Type B pancreatic cell (in vitro differentiated cells): ENCODE measurements around the gene NUP98. TPM values are rescaled to one million over a fixed set of nuclear protein-coding genes. Genes with fewer than 3 reads are reported as not detected.

Experiments
- DNase-seq: peaks from one replicate; pipeline ENCODE4 v3.0.0; 2021; ENCODE audit warnings: mixed read lengths; ENCODE audit not compliant: unreplicated experiment; ENCODE audit errors: extremely low spot score
- H3K27ac Mint-ChIP-seq: 2 replicates; pipeline ENCODE4 v1.8.0; 2021; ENCODE audit warnings: mild to moderate bottlenecking, mixed read lengths
- H3K27me3 Mint-ChIP-seq: 2 replicates; pipeline ENCODE4 v1.8.0; 2021; ENCODE audit warnings: mixed read lengths
- H3K36me3 Mint-ChIP-seq: 2 replicates; pipeline ENCODE4 v1.8.0; 2021; ENCODE audit warnings: mixed read lengths
- H3K4me1 Mint-ChIP-seq: one replicate; pipeline ENCODE4 v1.8.0; 2021; ENCODE audit warnings: mixed read lengths; ENCODE audit not compliant: unreplicated experiment
- H3K4me3 Mint-ChIP-seq: 2 replicates; pipeline ENCODE4 v1.8.0; 2021; ENCODE audit warnings: mild to moderate bottlenecking, mixed read lengths
- H3K9me3 Mint-ChIP-seq: 2 replicates; pipeline ENCODE4 v1.8.0; 2021; ENCODE audit warnings: mixed read lengths
- CTCF ChIP-seq: fragments of 200-600 bp; sonication (generic); conservative IDR thresholded peaks from 2 replicates; pipeline ENCODE4 v1.5.0; 2021; ENCODE audit warnings: antibody characterized with exemption, mild to moderate bottlenecking
- total RNA-seq: library from RNA; stranded (reverse); gene quantifications from 2 replicates; pipeline ENCODE4 v1.2.1, GENCODE V29; 2021; ENCODE audit warnings: low replicate concordance

NUP98 gene
- total RNA-seq, 1 donor from 2014 or later, result 74.6 TPM

GRCh38 chr11:3639841-3640240 lies 157.5 kb downstream of the NUP98 start:
- Mint-ChIP-seq H3K9me3 (peaks cover 4% of the 10 kb centered on the region), H3K4me1 (no peaks in the 10 kb centered on the region), H3K27me3 (peaks cover 9% of the 10 kb centered on the region), H3K36me3 (peaks cover 3% of the 10 kb centered on the region), H3K27ac (no peak overlapping the region), H3K4me3 (no peak overlapping the region)
- no peak for TF ChIP-seq CTCF
- no peak for DNase-seq

- no peak for DNase-seq
- TF ChIP-seq CTCF, result no peak
- Mint-ChIP-seq H3K4me3 (no peak overlapping the region), H3K27ac (no peak overlapping the region), H3K4me1 (no peaks in the 10 kb centered on the region), H3K36me3 (peaks cover 3% of the 10 kb centered on the region), H3K9me3 (peaks cover 4% of the 10 kb centered on the region), H3K27me3 (peaks cover 12% of the 10 kb centered on the region)
Observed at GRCh38 chr11:3638513-3638912, 158.8 kb downstream of the NUP98 start.

- no peaks in the 10 kb centered on the region for H3K4me1 Mint-ChIP-seq
- H3K27ac Mint-ChIP-seq, result no peak overlapping the region
- H3K36me3 Mint-ChIP-seq, result peaks cover 3% of the 10 kb centered on the region
- TF ChIP-seq CTCF, result no peak
- peaks cover 15% of the 10 kb centered on the region for H3K27me3 Mint-ChIP-seq
- peaks cover 4% of the 10 kb centered on the region for H3K9me3 Mint-ChIP-seq
- H3K4me3 Mint-ChIP-seq, result no peak overlapping the region
- no peak for DNase-seq
Observed at GRCh38 chr11:3637201-3637600, 160.2 kb downstream of the NUP98 start.

- DNase-seq, result no peak
- H3K9me3 Mint-ChIP-seq, result peaks cover 4% of the 10 kb centered on the region
- H3K27ac Mint-ChIP-seq, result no peak overlapping the region
- H3K27me3 Mint-ChIP-seq, result peaks cover 15% of the 10 kb centered on the region
- no peak overlapping the region for H3K4me3 Mint-ChIP-seq
- TF ChIP-seq CTCF, result no peak
- H3K36me3 Mint-ChIP-seq, result peaks cover 3% of the 10 kb centered on the region
- no peaks in the 10 kb centered on the region for H3K4me1 Mint-ChIP-seq
Observed at GRCh38 chr11:3635641-3636375, 161.5 kb downstream of the NUP98 start.

GRCh38 chr11:3632070-3632660 lies 165.2 kb downstream of the NUP98 start:
- TF ChIP-seq CTCF, result no peak
- H3K4me1 Mint-ChIP-seq, result no peaks in the 10 kb centered on the region
- DNase-seq, result no peak
- no peak overlapping the region for H3K4me3 Mint-ChIP-seq
- H3K9me3 Mint-ChIP-seq, result no peaks in the 10 kb centered on the region
- H3K27me3 Mint-ChIP-seq, result peaks cover 9% of the 10 kb centered on the region
- no peak overlapping the region for H3K27ac Mint-ChIP-seq
- no peaks in the 10 kb centered on the region for H3K36me3 Mint-ChIP-seq
